LNCAP (cell line): ENCODE measurements around the gene CDKN2B-AS1.
A peak's percentile ranks its signal among the peaks of the same experiment; 100 is the strongest.

ENCODE experiments used
- TF ChIP-seq, protein P1 (sequence below): fragments of 450-650 bp; IDR thresholded peaks from 2 replicates; pipeline ENCODE4 v1.5.1; 2017; ENCODE audit warnings: mild to moderate bottlenecking

CDKN2B-AS1 gene

GRCh38 chr9:22035591-22036011, 41.0 kb downstream of the CDKN2B-AS1 start:
- TF ChIP-seq, protein P1, sequence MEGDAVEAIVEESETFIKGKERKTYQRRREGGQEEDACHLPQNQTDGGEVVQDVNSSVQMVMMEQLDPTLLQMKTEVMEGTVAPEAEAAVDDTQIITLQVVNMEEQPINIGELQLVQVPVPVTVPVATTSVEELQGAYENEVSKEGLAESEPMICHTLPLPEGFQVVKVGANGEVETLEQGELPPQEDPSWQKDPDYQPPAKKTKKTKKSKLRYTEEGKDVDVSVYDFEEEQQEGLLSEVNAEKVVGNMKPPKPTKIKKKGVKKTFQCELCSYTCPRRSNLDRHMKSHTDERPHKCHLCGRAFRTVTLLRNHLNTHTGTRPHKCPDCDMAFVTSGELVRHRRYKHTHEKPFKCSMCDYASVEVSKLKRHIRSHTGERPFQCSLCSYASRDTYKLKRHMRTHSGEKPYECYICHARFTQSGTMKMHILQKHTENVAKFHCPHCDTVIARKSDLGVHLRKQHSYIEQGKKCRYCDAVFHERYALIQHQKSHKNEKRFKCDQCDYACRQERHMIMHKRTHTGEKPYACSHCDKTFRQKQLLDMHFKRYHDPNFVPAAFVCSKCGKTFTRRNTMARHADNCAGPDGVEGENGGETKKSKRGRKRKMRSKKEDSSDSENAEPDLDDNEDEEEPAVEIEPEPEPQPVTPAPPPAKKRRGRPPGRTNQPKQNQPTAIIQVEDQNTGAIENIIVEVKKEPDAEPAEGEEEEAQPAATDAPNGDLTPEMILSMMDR: no peak

DNA sequence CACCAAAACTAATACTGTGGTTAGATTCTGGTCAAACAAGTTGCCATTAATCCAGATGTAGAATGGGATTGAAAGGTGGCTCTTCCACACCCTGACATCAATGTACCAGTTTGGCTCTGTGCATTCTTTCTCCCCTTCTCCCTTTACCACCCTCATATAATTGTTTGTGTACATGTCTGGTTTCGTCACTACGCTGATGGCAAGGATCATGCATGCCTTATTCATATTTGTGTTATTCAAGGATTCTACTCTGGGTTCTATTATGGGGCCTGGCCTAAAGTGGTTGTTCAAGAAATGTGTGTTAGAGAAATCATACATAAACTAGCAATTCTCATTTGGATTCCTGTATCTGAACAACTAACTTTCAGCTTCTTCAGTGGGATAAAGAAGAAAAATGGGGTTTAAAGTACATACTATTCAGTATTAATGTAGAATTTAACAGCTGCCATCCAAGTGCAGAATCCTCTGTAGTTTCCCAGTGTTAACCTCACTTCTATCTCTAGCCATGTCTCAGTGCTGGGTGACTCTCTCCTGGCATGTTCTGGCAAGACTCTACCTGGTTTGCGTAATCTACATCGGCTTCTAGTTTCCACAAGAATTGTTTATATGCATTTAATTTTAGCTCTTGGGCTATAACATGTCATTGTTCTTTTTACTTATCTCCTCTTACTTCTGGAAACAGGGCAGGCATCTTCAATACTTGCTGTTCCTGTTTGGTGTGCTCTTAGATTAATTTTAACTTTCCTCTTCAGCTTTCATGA, 42.5 kb downstream of the CDKN2B-AS1 start:
- TF ChIP-seq, protein P1: no peak

GRCh38 chr9:22037954-22038690, 43.5 kb downstream of the CDKN2B-AS1 start:
- TF ChIP-seq, protein P1: peak; percentile 59

- TF ChIP-seq, protein P1: no peak
These were observed 44.7 kb downstream of the CDKN2B-AS1 start for GRCh38 chr9:22039258-22039657.

DNA sequence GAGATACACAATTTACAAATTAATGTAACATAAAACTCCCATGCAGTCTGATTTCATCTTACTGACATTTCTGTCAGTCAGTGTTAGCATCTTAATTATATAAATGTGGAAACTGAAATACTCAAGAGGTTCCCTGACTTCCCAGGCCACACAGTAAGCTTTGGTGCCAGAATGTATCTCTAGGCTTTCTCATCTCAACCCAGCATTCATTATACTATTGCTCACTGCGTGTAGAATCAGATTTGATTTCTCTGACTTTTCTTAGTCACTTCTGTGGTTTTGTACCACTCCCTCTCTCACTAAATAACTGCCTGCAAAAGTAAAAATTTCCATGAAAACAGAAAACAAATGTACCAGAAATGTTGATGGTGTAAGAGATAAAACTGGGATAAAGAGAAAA, 46.2 kb downstream of the CDKN2B-AS1 start:
- TF ChIP-seq, protein P1: no peak

GRCh38 chr9:22041344-22041743, 46.8 kb downstream of the CDKN2B-AS1 start:
- TF ChIP-seq, protein P1: no peak

DNA sequence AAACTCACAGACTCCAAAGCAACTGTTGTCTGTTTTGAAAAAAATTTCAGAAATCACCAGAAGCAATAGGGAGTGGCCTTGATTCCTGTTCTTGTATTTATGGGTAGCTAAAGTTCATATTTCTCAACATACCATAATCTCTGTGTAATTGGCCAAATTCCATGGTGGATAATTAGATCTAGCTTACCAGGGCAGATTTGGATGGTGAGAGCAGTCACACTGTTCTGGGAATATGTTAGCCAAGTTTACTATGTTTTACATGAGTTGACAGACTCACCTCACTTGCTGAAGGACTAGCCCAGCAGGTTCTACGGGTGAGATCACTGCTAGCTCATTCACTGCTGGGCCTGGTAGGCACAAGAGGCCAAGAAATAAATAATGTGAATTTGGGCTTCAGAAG, 47.2 kb downstream of the CDKN2B-AS1 start:
- TF ChIP-seq, protein P1: no peak
